Activated CD4-positive, alpha-beta T cell treated with anti-CD3 and anti-CD28 coated beads, Interleukin-2, amount 10 ng/mL, durations not matched to agents 7 days and 5 days (primary cell): ENCODE measurements around the gene SLC28A2. TPM values are rescaled to one million over a fixed set of nuclear protein-coding genes. Genes with fewer than 3 reads are reported as not detected.

Experiments
- CTCF ChIA-PET: fragments of 350-600 bp; sonication (Branson Sonifier 250); formaldehyde crosslinking; loops from one replicate; lab custom pipeline; 2021; ENCODE audit warnings: antibody characterized with exemption; lab: Charles Lee
- POLR2A ChIA-PET: fragments of 350-600 bp; sonication (Branson Sonifier 250); formaldehyde crosslinking; loops from one replicate; lab custom pipeline; 2021; ENCODE audit warnings: antibody characterized with exemption; lab: Charles Lee
- DNase-seq: peaks from one replicate; pipeline ENCODE4 v3.0.0-alpha.2; 2020
- H3K27ac Mint-ChIP-seq: one replicate; pipeline ENCODE4 v1.8.0; 2021; ENCODE audit warnings: mild to moderate bottlenecking, moderate library complexity, mixed read lengths
- H3K27me3 Mint-ChIP-seq: one replicate; pipeline ENCODE4 v1.8.0; 2021; ENCODE audit warnings: mixed read lengths
- H3K36me3 Mint-ChIP-seq: one replicate; pipeline ENCODE4 v1.8.0; 2021; ENCODE audit warnings: low read depth, mixed read lengths
- H3K4me1 Mint-ChIP-seq: one replicate; pipeline ENCODE4 v1.8.0; 2021; ENCODE audit warnings: mixed read lengths
- H3K4me3 Mint-ChIP-seq: one replicate; pipeline ENCODE4 v1.8.0; 2021; ENCODE audit warnings: mild to moderate bottlenecking, moderate library complexity, mixed read lengths
- H3K9me3 Mint-ChIP-seq: one replicate; pipeline ENCODE4 v1.8.0; 2021; ENCODE audit warnings: mixed read lengths
- total RNA-seq, 2 experiments: library from RNA; stranded (reverse); gene quantifications; one replicate each; pipeline ENCODE4 v1.2.3, GENCODE V29; 2021

Gene SLC28A2, protein sequence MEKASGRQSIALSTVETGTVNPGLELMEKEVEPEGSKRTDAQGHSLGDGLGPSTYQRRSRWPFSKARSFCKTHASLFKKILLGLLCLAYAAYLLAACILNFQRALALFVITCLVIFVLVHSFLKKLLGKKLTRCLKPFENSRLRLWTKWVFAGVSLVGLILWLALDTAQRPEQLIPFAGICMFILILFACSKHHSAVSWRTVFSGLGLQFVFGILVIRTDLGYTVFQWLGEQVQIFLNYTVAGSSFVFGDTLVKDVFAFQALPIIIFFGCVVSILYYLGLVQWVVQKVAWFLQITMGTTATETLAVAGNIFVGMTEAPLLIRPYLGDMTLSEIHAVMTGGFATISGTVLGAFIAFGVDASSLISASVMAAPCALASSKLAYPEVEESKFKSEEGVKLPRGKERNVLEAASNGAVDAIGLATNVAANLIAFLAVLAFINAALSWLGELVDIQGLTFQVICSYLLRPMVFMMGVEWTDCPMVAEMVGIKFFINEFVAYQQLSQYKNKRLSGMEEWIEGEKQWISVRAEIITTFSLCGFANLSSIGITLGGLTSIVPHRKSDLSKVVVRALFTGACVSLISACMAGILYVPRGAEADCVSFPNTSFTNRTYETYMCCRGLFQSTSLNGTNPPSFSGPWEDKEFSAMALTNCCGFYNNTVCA
- total RNA-seq: not detected

DNA sequence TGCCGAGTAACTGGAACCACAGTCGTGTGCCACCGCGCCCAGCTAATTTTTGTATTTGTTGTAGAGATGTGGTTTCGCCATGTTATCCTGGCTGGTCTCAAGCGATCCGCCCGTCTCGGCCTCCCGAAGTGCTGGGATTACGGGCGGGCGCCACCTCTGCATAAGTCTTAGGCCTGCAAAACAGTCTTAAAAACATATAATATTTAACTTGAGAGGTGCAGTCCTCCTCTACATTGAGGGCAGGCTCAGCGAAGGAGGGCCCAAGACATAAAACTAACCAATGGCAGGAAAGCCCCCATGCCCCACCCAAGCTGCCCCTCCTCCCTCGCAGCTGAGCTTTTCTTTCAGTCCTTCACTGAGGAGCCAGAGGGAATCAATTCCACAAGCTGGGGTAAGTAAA lies at the start of gene SLC28A2:
Gene SLC28A2 (plus strand): TSS at position 347 of the 400 bp plus-strand sequence. CDS start 982 bp downstream, outside the sequence.
- CTCF ChIA-PET: no interaction called here
- Mint-ChIP-seq H3K4me3 (no peak within 1 kb of the TSS), H3K27me3 (no peaks in the 10 kb centered on the region), H3K4me1 (no peaks in the 10 kb centered on the region), H3K9me3 (no peaks in the 10 kb centered on the region), H3K36me3 (no peaks in the 10 kb centered on the region), H3K27ac (no peak within 1 kb of the TSS)
- DNase-seq: no peak
- POLR2A ChIA-PET: no interaction called here

DNA sequence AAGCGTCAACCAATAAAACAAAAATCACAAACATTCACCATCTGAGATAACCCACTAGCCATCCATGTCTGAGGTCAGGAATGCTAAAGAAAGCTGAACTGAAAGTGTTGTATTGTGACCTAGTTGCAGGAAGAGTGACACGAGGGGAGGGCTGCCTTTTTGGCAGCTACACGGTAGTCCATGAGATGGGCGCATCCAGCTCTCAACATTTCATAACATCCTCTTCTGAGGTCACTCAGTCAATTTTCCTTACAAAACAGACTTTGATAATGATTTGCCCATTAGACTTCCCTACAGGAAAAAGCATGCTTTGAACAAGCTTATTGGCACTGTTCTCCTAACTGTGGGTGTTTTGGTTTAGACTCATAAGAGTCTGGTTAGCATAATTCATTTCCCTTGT lies 48.9 kb upstream of the SLC28A2 start:
- Mint-ChIP-seq H3K9me3 (no peaks in the 10 kb centered on the region), H3K4me1 (peaks cover 21% of the 10 kb centered on the region), H3K27me3 (peaks cover 15% of the 10 kb centered on the region), H3K27ac (no peak overlapping the region), H3K36me3 (no peaks in the 10 kb centered on the region), H3K4me3 (no peak overlapping the region)
- POLR2A ChIA-PET: no interaction called here
- CTCF ChIA-PET: interaction anchor here (0.5 to 2.8 kb wide), 5 partner anchors 10 to 311 kb away, joined by 3 to 13 read pairs (median 3); no protein-coding TSS in a partner anchor
- DNase-seq: no peak

- Mint-ChIP-seq H3K4me1 (peaks cover 8% of the 10 kb centered on the region), H3K36me3 (no peaks in the 10 kb centered on the region), H3K27me3 (peaks cover 16% of the 10 kb centered on the region), H3K4me3 (no peak overlapping the region), H3K9me3 (no peaks in the 10 kb centered on the region), H3K27ac (no peak overlapping the region)
- DNase-seq: peak; percentile 77
- ChIA-PET CTCF (interaction anchor here (0.8 to 2.2 kb wide), 18 partner anchors 8 to 197 kb away, joined by 3 to 13 read pairs (median 3); partner anchors contain the start of gene SHF), POLR2A (interaction anchor here (0.7 kb wide), 1 partner anchor 115 kb away, joined by 3 read pairs; no protein-coding TSS in a partner anchor)
Measured at GRCh38 chr15:45205192-45205591, 46.8 kb upstream of the SLC28A2 start.

DNA sequence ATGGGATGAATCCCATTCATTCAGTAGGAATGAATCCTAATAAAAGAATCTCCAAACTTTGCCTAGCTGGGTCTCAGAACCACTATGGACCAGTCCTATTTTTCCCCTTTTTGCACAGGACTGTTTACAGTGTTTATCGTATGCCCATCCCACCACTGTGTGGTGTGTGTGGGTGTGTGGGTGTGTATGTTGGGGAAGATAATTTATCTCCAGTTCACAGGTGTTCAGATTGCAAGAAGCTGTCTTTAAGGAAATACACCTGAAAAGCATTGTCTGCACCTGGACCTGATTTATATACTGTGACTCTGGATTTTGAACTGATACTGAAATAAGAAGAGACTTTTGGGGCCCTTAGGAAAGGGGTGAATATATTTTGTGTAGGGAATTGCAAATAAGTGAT lies 39.5 kb upstream of the SLC28A2 start:
- ChIA-PET CTCF (interaction anchor here (0.9 to 1.0 kb wide), 2 partner anchors 8 to 10 kb away, joined by 3 read pairs; no protein-coding TSS in a partner anchor), POLR2A (no interaction called here)
- H3K27me3 Mint-ChIP-seq: peaks cover 6% of the 10 kb centered on the region
- DNase-seq: no peak
- no peaks in the 10 kb centered on the region for H3K9me3 Mint-ChIP-seq
- no peaks in the 10 kb centered on the region for H3K4me1 Mint-ChIP-seq
- H3K4me3 Mint-ChIP-seq: no peak overlapping the region
- no peaks in the 10 kb centered on the region for H3K36me3 Mint-ChIP-seq
- H3K27ac Mint-ChIP-seq: no peak overlapping the region

DNA sequence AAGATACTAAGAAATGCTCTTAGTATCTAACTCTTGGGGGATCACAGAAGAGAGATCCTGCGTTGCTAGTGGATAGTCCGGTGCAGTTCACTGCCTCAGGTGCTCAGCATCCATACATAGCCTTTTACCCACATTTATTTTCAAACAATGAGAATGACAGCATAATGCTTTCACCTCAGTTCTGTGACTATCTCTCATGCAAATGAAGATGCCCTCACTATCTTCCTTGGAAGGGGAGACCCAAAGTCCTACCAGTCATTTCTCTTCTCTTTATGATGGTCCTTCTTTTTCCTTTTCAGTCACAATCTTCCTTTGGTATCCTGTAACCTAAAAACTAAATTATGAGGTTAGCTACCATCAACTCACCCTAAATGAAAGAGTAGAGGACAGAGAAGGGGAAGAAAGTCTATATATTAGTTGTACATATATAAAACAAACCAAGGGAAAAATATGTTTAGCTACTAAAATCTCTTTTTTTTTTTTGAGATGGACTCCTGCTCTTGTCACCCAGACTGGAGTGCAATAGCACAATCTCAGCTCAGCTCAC lies 30.9 kb upstream of the SLC28A2 start:
- H3K27ac Mint-ChIP-seq: no peak overlapping the region
- no peak overlapping the region for H3K4me3 Mint-ChIP-seq
- ChIA-PET CTCF (interaction anchor here (0.8 kb wide), 1 partner anchor 16 kb away, joined by 3 read pairs; no protein-coding TSS in a partner anchor), POLR2A (no interaction called here)
- no peaks in the 10 kb centered on the region for H3K9me3 Mint-ChIP-seq
- peaks cover 26% of the 10 kb centered on the region for H3K27me3 Mint-ChIP-seq
- H3K4me1 Mint-ChIP-seq: no peaks in the 10 kb centered on the region
- no peak for DNase-seq
- H3K36me3 Mint-ChIP-seq: no peaks in the 10 kb centered on the region

- H3K4me1 Mint-ChIP-seq: no peaks in the 10 kb centered on the region
- no peak overlapping the region for H3K27ac Mint-ChIP-seq
- peaks cover 26% of the 10 kb centered on the region for H3K27me3 Mint-ChIP-seq
- CTCF ChIA-PET: interaction anchor here (0.8 kb wide), 1 partner anchor 17 kb away, joined by 3 read pairs; no protein-coding TSS in a partner anchor
- no peaks in the 10 kb centered on the region for H3K36me3 Mint-ChIP-seq
- no peak for DNase-seq
- no peaks in the 10 kb centered on the region for H3K9me3 Mint-ChIP-seq
- POLR2A ChIA-PET: no interaction called here
- H3K4me3 Mint-ChIP-seq: no peak overlapping the region
Measured at GRCh38 chr15:45221967-45222366, 30.1 kb upstream of the SLC28A2 start.

DNA sequence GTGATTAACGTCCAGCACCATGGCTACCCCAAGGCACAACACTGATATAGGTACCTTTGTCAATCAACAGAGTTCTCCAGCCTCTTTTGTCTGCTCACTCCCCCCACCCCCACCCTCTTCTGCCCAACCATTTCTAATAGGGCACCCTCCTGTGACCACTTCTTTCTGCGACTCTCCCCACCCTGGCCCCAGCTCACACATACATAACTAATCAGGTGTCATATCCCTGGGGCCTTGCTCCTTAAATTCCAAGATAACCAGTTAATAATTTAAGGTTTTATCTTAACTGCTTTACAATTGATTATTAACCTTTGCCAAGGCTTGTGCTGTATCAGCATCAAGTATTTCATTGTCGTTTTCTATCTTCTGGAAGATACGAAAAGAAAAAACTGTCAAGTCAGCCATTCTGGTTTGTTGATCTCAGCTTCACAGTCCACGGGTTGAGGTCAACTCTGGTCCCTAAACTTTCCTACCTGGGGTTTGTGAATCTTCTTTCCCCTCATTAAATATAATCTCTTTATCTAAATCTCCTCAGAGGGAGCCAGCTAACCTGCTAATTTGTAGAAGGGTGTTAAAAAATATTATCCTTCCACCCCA lies 27.3 kb upstream of the SLC28A2 start:
- CTCF ChIA-PET: interaction anchor here (0.5 kb wide), 1 partner anchor 55 kb away, joined by 3 read pairs; no protein-coding TSS in a partner anchor
- H3K4me1 Mint-ChIP-seq: no peaks in the 10 kb centered on the region
- DNase-seq: no peak
- H3K27ac Mint-ChIP-seq: no peak overlapping the region
- H3K27me3 Mint-ChIP-seq: peaks cover 26% of the 10 kb centered on the region
- no peak overlapping the region for H3K4me3 Mint-ChIP-seq
- no peaks in the 10 kb centered on the region for H3K36me3 Mint-ChIP-seq
- H3K9me3 Mint-ChIP-seq: no peaks in the 10 kb centered on the region
- POLR2A ChIA-PET: no interaction called here

GRCh38 chr15:45225506-45226273 lies 26.3 kb upstream of the SLC28A2 start:
- no peak overlapping the region for H3K4me3 Mint-ChIP-seq
- H3K9me3 Mint-ChIP-seq: no peaks in the 10 kb centered on the region
- H3K36me3 Mint-ChIP-seq: no peaks in the 10 kb centered on the region
- DNase-seq: no peak
- H3K4me1 Mint-ChIP-seq: no peaks in the 10 kb centered on the region
- H3K27ac Mint-ChIP-seq: no peak overlapping the region
- CTCF ChIA-PET: interaction anchor here (0.6 kb wide), 1 partner anchor 1160 kb away, joined by 3 read pairs; no protein-coding TSS in a partner anchor
- POLR2A ChIA-PET: no interaction called here
- H3K27me3 Mint-ChIP-seq: peaks cover 19% of the 10 kb centered on the region

GRCh38 chr15:45228931-45229330 lies 23.1 kb upstream of the SLC28A2 start:
- CTCF ChIA-PET: no interaction called here
- Mint-ChIP-seq H3K4me1 (no peaks in the 10 kb centered on the region), H3K36me3 (no peaks in the 10 kb centered on the region), H3K4me3 (no peak overlapping the region), H3K27ac (no peak overlapping the region), H3K27me3 (peaks cover under 1% of the 10 kb centered on the region), H3K9me3 (no peaks in the 10 kb centered on the region)
- DNase-seq: no peak
- POLR2A ChIA-PET: no interaction called here

GRCh38 chr15:45230245-45230965 lies 21.6 kb upstream of the SLC28A2 start:
- Mint-ChIP-seq H3K9me3 (peaks cover 10% of the 10 kb centered on the region), H3K27ac (no peak overlapping the region), H3K4me3 (no peak overlapping the region), H3K4me1 (no peaks in the 10 kb centered on the region), H3K27me3 (no peaks in the 10 kb centered on the region), H3K36me3 (no peaks in the 10 kb centered on the region)
- DNase-seq: no peak
- ChIA-PET POLR2A (no interaction called here), CTCF (no interaction called here)

DNA sequence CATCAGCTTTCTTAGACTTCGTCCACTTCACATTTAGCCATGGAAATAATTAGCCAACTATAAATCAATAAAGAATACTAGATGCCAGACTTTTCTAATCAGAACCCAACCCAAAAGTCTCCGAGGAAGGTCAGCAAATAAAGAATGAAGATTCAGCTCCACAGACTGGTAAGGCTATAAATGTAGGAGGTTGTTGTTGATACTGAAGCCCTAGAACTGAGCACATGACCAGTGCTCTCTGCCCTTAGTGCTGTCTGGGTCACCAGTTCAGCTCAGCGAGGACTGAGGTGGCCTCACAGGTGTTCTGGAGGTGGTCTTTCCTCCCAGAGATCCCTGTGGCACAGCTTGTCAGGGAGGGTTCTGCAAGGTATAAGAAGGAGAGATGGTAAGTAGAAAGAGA lies 20.9 kb upstream of the SLC28A2 start:
- POLR2A ChIA-PET: no interaction called here
- H3K27ac Mint-ChIP-seq: no peak overlapping the region
- no peak overlapping the region for H3K4me3 Mint-ChIP-seq
- H3K9me3 Mint-ChIP-seq: peaks cover 12% of the 10 kb centered on the region
- no peaks in the 10 kb centered on the region for H3K36me3 Mint-ChIP-seq
- H3K27me3 Mint-ChIP-seq: no peaks in the 10 kb centered on the region
- no peak for DNase-seq
- H3K4me1 Mint-ChIP-seq: no peaks in the 10 kb centered on the region
- CTCF ChIA-PET: no interaction called here
